Measurements from ENCODE around the gene IFIT1B. TPM values are rescaled to one million over a fixed set of nuclear protein-coding genes. Genes with fewer than 3 reads are reported as not detected.
A peak's percentile ranks its signal among the peaks of the same experiment; 100 is the strongest.

The IFIT1B gene
- total and polyA plus RNA-seq, 10 of the 15 experiments (the other 5 are each of a cell fraction or from before 2014, with no cell fraction given): 0.04 TPM; not detected in 9

GRCh38 chr10:89332123-89332633 is 45.7 kb upstream of the IFIT1B start (continued):
- peak; percentile 81 for TF ChIP-seq ZNF592 (IDR thresholded peaks at IDR 0.05)
- TF ChIP-seq ASH2L (IDR thresholded peaks at IDR 0.05; ENCODE audit: borderline replicate concordance, low read depth): no peak
- TF ChIP-seq E4F1 (IDR thresholded peaks at IDR 0.05; ENCODE audit: borderline replicate concordance, partially characterized antibody): no peak
- TF ChIP-seq MEF2A (IDR thresholded peaks at IDR 0.05; ENCODE audit: insufficient read depth, low read depth, low read length): peak; percentile 53; the same call in 1 of the 2 replicates
- TF ChIP-seq MTA2 (IDR thresholded peaks at IDR 0.05; ENCODE audit: low read depth): peak; percentile 66
- peak; percentile 64 for TF ChIP-seq RUNX3 (IDR thresholded peaks at IDR 0.05; ENCODE audit: low read length)
- TF ChIP-seq RELB (IDR thresholded peaks at IDR 0.05; ENCODE audit: low read depth): peak; percentile 81
- TF ChIP-seq CBX5 (IDR thresholded peaks at IDR 0.05; ENCODE audit: low read depth): 0 out of 2 replicates have a peak, but pooled peaks have one; percentile 15
- TF ChIP-seq IKZF2 (IDR thresholded peaks at IDR 0.05): peak; percentile 95 to 96
- TF ChIP-seq ZNF687 (IDR thresholded peaks at IDR 0.05): peak; percentile 94
- 0 out of 2 replicates have a peak, but pooled peaks have one; percentile 15 for TF ChIP-seq CHD2 (IDR thresholded peaks at IDR 0.05; ENCODE audit: borderline replicate concordance, low read depth, low read length)
- TF ChIP-seq TAF1 (IDR thresholded peaks at IDR 0.05; ENCODE audit: borderline replicate concordance, low read depth, low read length): peak; percentile 39; the same call in 1 of the 2 replicates
- 0 out of 2 replicates have a peak, but pooled peaks have one; percentile 49 for TF ChIP-seq MXI1 (IDR thresholded peaks at IDR 0.05; ENCODE audit: low read depth, low read length)
- peak; percentile 36 for TF ChIP-seq ATF2 (IDR thresholded peaks at IDR 0.05; ENCODE audit: low read length)
- no peak for TF ChIP-seq TARDBP (IDR thresholded peaks at IDR 0.05; ENCODE audit: borderline replicate concordance)
